SHP77 treated with DMSO at 0.1 percent for 48 hours (cell line): ENCODE data around the gene IL4R.
"Not testable (repeated sequence)": the region's sequence is repeated elsewhere in the genome, so short reads cannot be mapped to it uniquely, and the experiment has no call there.

Experiments
- DNase-seq: peaks from one replicate; lab custom pipeline; 2025; lab: John Stamatoyannopoulos, UW

IL4R gene

GRCh38 chr16:27288313-27288712, 25.5 kb upstream of the IL4R start:
- not testable (repeated sequence) for DNase-seq

- no peak for DNase-seq
Measured at GRCh38 chr16:27289669-27290068, 24.1 kb upstream of the IL4R start.

- no peak for DNase-seq
Measured at GRCh38 chr16:27290562-27290961, 23.2 kb upstream of the IL4R start.

GRCh38 chr16:27291106-27291505, 22.7 kb upstream of the IL4R start:
- no peak for DNase-seq

GRCh38 chr16:27291722-27292240, 22.0 kb upstream of the IL4R start:
- no peak for DNase-seq

- DNase-seq = no peak
Measured at GRCh38 chr16:27293343-27293742, 20.4 kb upstream of the IL4R start.

GRCh38 chr16:27298132-27298531, 15.6 kb upstream of the IL4R start:
- DNase-seq = no peak

- no peak for DNase-seq
Measured at GRCh38 chr16:27301236-27301861, 12.4 kb upstream of the IL4R start.

- no peak for DNase-seq
Measured at GRCh38 chr16:27302126-27302525, 11.6 kb upstream of the IL4R start.

- no peak for DNase-seq
Measured at GRCh38 chr16:27303256-27304100, 10.3 kb upstream of the IL4R start.

GRCh38 chr16:27304102-27304501, 9.7 kb upstream of the IL4R start:
- no peak for DNase-seq

- no peak for DNase-seq
Measured at GRCh38 chr16:27304881-27305745, 8.7 kb upstream of the IL4R start.

GRCh38 chr16:27305839-27306442, 7.8 kb upstream of the IL4R start:
- DNase-seq = no peak

- no peak for DNase-seq
Measured at GRCh38 chr16:27308792-27309191, 5.0 kb upstream of the IL4R start.

- DNase-seq = no peak
Measured at GRCh38 chr16:27310576-27311447, 3.0 kb upstream of the IL4R start.

- no peak for DNase-seq
Measured at GRCh38 chr16:27311448-27311830, 2.3 kb upstream of the IL4R start.

- no peak for DNase-seq
Measured at GRCh38 chr16:27311897-27312303, 1.9 kb upstream of the IL4R start.

GRCh38 chr16:27312580-27313421, 973 bp upstream of the IL4R start:
- no peak for DNase-seq

- no peak for DNase-seq
Measured at GRCh38 chr16:27314161-27314723, 468 bp downstream of the IL4R start.

- DNase-seq = no peak
Measured at GRCh38 chr16:27314986-27315332, 1.2 kb downstream of the IL4R start.
